CD4-positive, alpha-beta T cell treated with Interleukin-10 for 1 hour (primary cell): ENCODE measurements around the gene PKN1.
"Not testable (repeated sequence)": the region's sequence is repeated elsewhere in the genome, so short reads cannot be mapped to it uniquely, and the experiment has no call there.

Source experiments
- DNase-seq: peaks from one replicate; pipeline ENCODE4 v3.0.0-alpha.2; 2020

The PKN1 gene

DNA sequence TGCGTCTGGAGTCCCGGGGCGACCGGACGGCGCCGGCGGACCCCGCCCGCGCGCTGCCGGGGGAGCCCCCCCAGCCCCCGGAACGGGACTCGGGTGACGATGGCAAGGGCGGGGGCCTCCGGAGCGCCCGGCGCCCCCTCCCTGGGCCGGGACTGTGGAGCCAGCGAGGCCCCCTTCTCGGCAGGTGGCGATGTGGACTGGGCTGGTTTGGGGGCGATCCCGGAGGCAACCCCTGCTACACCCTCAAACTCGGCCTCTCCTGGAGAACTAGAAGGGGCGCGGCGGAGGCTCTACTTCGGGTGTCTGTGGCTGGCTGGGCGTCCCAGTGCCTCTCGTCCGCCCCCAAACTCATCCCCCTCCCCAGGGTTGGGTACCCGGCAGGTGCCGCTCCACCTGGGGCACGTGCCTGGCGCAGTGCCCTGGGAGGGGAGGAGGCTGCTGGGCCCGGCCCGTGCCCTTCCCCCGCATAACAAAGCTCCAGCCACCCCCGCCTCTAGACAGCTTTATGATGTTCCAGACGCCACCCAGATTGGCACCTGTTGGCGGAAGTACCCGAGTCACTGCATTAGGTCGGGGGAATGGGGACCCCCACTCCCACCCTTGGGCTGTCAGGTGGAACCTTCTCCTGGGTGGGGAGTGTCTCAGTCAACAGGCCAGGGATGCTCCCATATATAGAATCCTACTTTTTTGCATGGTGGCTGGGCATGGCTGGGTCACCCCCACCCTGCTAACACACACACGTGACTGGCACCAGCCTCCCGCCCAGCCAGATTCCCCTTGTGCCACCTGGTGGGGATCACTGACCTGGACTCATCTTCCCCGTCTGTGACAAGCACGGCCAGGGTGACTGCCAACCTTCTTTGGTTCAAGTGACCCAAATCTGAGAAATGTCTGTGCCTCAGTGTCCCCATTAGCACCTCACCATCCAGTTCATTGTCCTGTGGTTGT lies 722 bp downstream of the PKN1 start:
- DNase-seq = peak; percentile 60

DNA sequence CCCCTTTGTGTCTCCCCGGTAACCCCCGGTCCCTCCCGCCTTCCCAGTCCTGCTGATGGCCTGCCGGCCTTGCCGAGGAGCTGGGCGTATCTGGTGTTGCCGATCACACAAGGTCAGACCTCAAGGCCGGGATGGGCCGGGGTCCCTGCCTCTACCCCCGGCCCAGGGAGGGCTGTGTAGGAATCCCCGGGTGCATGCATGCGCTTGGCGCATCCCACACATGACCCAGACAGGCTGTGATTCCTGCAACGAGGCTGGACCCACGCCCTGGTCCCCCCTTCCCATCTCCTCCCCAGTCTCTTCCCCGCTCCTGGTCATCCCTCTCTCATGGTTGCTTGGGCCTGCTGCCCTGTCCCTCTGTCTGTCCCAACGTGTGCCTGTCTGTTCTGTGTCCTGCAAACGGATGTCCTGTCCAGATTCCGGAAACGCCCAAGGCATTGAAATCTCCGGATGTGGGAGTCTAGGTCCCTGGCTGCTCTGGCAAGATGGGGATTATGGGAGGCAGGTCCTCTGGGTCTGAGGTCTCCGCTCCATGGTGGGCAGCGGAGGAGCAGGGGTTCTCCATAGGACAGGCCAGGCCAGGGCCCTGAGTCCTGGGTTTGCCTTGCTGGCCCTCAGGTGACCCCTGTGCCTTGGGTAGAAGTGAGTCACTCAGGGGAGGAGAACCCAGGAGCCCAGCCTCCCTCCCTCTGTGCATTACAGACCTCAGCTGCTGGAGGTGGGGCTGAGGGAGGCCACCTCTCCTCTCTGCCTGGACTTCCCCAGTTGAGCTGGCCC lies 1.6 kb downstream of the PKN1 start:
- DNase-seq = peak; percentile 49

DNA sequence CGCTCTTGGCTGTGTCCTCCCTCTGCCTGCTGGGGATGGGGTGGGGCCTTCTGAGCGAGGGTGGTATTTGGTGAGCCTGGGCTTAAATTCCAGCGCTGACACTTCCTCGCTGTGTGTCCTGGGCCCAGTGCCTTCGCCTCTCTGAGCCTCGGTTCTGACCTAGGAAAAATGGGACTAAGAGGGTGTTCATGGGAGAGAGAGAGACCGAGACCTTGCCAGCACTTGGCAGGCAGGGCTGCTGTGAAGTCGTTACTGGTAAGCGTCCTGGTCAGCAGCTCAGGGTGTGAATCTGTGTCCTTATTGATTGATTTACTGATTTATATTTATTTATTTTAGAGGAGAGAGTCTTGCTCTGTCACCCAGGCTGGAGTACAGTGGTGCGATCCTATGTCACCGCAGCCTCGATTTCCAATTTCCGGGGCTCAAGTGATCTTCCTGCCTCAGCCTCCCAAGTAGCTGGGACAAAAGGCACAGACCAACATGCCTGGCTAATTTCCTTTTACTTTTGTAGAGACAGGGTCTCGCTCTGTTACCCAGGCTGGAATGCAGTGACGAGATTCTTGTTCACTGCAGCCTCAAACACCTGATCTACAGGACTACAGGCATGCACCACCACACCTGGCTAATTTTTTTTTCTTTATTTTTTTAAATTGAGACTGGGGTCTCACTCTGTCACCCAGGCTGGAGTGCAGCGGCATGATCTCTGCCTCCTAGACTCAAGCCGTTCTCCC lies 2.4 kb downstream of the PKN1 start:
- DNase-seq = no peak

DNA sequence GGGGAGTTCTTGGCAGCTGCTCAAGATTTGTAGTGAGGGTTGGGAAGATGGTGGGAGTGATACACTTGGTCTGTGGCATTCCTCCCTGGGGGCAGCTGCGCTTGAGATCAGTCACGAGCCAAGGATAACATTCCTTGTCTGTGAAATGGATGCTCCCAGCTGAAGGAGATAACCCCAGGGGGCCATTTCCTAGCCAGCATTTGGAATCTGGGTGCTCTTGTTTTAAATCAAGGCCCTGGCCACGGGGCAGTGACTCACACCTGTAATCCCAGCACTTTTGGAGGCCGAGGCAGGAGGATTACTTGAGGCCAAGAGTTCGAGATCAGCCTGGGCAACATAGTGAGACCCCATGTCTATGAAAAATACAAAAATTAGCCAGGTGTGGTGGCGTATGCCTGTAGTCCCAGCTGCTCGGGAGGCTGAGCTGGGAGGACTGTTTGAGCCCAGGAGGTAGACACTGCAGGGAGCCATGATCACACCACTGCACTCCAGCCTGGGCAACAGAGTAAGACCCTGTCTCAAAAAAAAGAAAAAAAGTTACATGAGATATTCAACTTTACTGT lies 4.6 kb downstream of the PKN1 start:
- no peak for DNase-seq

DNA sequence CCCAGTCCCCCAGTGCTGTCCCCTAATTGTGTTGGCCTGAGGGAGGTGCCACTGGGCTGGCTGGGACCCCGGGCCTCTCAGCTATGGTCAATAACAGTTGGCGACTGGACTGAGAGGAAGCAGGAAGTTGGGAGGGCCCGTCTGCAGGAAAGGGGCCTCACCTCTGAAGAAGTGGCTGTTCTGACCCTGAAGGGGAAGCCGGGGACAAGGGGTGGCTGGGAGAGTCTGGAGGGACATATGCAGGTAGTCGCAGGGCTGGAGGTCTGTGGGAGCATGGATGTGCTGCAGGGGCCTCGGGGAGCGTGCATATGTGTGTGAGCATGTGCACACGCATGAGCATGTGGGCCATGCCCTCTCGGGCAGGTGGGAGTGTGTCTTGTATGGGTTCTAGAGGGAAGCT lies 5.9 kb downstream of the PKN1 start:
- DNase-seq = no peak

DNA sequence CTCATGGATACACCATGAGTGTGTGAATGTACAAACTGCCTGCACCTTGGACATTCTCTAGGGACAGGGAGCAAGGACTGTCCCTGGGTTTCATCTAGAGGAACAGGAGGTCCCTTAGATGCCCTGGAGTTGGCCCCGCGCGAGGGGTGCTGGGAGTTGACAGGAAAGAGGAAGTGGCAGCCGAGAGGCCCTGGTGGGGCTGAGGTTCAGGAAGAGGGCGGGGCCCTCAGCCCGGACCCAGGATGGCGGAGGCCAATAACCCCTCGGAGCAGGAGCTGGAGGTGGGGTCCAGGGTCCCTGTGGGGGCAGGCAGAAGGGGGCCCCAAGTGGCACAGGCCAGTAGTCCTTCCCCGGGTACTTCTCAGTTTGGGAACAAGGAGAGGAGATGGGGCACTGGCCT lies 6.9 kb downstream of the PKN1 start:
- DNase-seq = peak; percentile 79

DNA sequence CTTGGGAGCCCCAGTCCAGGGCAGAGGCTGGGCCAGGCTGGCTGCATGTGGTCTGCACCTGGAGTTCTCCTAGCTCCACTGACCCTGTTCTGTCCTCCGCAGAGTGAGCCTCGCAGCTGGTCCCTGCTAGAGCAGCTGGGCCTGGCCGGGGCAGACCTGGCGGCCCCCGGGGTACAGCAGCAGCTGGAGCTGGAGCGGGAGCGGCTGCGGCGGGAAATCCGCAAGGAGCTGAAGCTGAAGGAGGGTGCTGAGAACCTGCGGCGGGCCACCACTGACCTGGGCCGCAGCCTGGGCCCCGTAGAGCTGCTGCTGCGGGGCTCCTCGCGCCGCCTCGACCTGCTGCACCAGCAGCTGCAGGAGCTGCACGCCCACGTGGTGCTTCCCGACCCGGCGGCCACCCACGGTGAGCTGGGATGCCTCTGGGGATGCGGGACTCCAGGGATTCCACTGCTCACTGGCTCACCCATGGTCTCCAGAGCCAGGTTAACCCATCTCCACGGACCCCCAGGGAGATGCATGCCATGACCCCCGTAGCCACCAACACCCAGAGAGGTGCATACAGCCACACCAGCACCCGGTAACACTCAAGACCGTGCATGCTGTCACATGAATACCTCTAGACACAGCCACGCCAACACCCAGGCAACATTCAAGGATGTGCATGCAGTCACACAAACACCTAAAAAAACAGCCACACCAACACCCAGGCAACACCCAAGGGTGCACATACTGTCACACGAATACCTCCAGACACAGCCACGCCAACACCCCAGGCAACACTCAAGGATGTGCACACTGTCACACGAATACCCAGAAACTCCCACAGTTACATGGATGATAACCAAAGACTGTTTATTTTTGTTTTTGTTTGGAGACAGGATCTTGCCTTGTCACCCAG lies 8.2 kb downstream of the PKN1 start:
- no peak for DNase-seq

DNA sequence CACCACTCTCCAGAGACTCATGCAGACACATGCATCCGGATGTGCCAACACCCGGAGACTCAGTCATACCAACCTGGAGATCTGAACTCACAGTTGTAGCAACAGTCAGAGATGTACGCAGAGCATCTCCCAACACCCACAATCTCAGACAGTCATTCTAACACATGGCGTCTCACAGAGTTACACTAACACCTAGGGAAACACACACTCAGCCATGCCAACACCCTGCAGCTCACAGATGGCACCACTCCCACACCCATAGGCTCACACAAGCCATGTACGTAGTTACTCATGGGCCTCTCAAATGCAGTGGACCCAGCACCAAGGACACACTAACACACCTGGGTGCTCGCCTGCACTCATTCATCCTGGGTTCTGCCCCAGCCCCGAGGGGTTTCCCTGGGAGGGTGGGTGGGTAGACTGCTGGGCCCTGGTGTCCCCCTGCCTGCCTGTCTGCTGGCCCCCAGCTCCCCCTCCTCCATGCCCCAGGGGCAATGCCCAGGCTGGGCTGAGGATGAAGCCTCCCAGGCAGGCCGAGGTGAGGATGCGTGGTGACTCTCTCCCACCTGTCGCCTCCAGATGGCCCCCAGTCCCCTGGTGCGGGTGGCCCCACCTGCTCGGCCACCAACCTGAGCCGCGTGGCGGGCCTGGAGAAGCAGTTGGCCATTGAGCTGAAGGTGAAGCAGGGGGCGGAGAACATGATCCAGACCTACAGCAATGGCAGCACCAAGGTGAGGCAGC lies 10.0 kb downstream of the PKN1 start:
- no peak for DNase-seq

DNA sequence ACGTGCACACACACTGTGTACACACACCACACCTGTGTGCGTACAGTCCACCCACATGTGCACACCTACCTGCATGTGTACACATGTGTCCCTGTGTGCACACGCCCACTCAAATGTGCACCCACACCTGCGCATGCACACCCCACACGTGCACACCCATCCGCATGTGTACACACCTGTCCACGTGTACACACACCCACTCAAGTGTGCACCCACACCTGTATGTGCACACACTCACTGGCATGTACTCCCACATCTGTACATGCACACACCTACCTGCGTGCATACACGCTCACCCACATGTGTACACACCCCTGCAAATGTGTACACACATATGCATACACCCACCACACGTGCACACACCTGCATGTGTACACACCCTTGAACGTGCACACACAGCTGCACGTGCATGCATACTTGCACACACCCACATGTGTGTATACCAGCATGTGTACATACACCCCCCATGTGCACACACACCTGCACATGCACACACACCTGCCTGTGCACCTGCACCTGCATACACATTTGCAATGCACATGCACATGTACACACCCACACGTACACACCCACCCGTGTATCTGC lies 10.6 kb downstream of the PKN1 start:
- no peak for DNase-seq

DNA sequence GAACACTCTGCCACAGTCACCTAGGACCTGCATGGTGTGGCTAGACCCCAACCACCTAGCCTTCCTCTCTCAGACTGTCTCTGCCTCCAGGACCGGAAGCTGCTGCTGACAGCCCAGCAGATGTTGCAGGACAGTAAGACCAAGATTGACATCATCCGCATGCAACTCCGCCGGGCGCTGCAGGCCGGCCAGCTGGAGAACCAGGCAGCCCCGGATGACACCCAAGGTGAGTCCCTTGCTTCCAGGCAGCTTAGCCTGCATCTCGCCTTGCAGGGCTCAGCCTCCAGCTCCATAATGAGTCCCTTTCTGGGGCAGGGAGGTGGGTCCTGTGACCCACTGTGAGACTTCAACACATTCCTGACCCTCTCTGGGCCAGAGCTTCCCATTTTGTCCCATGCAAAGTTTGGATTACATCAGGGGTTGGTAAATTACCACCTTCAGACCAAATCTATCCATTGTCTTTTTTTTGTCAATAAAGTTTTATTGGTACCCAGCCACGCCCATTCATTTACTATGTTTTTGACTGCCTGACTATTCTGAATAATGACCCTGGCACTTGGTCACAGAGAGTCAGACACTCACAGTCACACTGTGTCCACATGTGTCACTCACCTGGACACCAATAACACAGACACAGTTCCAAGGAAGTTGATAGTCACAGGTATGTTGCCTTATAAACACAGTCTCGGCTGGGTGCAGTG lies 13.4 kb downstream of the PKN1 start:
- DNase-seq = no peak

DNA sequence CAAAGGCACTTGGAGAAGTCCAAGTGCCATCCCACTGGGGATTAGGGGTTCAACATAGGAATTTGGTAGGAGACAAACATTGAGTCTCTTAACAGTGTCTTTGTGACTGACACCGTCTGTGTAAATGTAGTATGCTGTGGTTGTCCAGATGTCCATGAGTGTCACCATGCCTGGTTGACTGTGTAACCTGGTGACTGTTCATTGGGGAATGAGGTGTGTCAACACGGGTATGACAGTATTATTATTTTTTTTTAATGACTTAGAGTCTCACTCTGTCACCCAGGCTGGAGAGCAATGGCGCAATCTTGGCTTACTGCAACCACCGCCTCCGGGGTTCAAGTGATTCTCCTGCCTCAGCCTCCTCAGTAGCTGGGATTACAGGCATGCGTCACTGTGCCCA lies 16.2 kb downstream of the PKN1 start:
- DNase-seq = no peak

DNA sequence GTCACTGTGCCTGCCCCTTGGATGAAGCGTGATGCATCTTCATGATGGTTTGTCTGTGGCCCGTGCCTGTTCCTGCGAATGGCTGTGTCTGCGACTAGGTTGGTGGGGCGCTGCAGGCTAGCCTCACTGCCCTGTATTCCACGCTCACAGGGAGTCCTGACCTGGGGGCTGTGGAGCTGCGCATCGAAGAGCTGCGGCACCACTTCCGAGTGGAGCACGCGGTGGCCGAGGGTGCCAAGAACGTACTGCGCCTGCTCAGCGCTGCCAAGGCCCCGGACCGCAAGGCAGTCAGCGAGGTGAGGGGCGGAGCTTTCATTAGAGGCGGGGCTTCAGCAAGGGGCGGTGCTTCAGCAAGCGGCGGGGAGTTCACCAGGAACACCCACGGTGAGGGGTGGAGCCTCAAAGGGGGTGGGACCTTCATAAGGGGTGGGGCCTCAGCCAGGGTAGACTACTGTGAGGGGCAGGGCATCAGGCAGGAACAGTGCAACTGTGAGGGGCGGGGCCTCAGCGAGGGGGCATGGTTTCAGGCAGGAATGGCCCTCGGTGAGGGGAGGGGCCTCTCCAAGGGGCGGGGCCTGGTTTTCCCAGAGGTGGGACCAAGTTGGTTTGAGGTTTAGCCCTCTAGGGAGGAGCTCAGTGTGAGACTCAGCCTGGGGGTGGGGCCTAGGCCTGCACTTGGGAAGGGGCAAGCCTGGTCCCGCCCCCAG lies 17.2 kb downstream of the PKN1 start:
- peak; percentile 79 for DNase-seq

DNA sequence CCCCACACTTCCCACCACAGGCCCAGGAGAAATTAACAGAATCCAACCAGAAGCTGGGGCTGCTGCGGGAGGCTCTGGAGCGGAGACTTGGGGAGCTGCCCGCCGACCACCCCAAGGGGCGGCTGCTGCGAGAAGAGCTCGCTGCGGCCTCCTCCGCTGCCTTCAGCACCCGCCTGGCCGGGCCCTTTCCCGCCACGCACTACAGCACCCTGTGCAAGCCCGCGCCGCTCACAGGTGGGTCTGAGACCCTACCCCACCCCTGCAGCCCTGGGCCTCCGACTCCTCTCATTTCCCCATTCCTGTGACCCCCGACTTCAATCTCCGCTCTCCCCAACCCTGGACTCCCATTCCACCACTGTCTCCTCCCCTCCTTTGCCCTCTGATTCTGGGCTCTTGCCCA lies 17.8 kb downstream of the PKN1 start:
- no peak for DNase-seq

DNA sequence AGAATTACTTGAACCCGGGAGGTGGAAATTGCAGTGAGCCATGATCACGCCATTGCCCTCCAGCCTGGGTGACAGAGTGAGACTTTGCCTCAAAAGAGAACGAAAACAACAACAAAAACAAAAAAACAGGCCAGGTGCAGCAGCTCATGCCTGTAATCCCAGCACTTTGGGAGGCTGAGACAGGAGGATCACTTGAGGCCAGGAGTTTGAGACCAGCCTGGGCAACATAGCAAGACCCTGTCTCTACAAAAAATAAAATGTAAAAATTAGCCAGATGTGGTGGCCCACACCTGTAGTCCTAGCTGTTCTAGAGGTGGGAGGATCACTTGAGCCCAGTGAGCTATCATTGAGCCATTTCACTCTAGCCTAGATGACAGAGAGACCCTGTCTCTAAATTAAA lies 19.2 kb downstream of the PKN1 start:
- DNase-seq = not testable (repeated sequence)

DNA sequence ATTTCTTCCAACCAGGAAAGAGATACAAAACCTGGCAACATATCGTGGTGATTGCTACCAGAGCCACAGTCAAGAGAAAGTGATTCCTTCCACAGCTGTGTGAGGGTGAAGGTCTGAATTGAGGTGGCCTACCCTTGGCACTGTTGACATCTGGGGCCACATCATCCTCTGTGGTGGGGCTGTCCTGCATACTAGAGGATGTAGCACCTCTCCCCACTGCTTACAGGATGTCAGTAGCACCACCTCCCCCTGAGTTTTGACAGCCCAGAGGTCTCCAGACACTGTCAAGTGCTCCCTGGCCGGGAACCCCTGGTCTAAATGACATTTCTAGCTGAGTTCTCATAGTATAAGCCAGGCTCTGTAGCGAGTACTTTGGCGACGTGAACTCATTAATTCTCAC lies 26.6 kb downstream of the PKN1 start:
- peak; percentile 61 for DNase-seq

DNA sequence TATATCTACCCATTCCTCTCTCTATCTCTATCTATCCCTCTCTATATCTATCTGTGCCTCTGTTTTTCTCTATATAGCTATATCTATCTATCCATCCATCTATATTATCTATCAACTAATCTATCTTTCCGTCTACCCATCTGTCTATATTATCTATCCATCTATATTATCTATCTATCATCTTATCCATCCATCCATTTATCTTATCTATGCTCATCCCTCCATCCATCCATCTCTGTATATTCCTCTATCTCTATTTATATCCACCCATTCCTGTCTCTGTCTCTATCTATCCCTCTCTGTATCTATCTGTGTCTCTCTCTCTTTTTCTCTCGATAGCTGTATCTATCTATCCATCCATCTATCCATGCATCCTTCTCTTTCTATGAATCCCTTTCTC lies 27.8 kb downstream of the PKN1 start:
- DNase-seq = no peak

DNA sequence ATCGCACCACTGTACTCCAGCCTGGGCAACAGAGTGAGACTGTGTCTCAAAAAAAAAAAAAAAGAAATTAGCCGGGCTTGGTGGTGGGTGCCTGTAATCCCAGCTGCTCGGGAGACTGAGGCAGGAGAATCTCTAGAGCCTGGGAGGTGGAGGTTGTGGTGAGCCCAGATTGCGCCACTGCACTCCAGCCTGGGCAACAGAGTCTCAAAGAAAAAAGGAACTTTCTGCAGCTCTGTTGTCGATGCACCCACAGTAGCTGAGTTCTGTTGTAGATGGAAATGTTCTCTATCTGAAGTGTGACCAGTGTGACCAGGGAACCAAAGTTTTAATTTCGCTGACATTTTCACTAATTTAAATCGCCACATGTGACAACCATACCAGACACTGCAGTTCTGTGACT lies 29.3 kb downstream of the PKN1 start:
- not testable (repeated sequence) for DNase-seq

DNA sequence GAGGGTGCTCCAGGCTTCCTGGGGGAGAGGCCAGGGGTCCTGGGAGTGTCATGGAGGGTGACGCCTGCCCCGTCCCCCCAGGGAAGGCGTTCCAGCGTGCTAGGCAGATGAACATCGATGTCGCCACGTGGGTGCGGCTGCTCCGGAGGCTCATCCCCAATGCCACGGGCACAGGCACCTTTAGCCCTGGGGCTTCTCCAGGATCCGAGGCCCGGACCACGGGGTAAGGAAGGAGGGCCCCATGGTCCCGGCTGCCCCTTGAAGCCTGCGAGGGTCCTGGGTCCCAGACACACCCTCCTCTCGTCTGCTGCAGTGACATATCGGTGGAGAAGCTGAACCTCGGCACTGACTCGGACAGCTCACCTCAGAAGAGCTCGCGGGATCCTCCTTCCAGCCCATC lies 30.6 kb downstream of the PKN1 start:
- no peak for DNase-seq

DNA sequence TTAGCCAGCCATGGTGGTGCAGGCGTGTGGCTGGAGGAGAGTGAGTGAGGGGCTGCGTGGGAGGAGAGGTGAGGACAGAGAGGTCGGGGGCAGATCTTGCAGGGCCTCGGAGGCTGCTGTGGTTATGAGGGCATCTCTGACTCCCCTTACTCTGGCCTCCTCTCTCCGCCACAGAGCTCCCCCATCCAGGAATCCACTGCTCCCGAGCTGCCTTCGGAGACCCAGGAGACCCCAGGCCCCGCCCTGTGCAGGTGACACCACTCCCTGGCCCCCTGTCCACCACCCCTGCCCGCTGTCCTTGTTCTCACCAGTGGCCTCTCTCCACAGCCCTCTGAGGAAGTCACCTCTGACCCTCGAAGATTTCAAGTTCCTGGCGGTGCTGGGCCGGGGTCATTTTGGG lies 34.3 kb downstream of the PKN1 start:
- no peak for DNase-seq

DNA sequence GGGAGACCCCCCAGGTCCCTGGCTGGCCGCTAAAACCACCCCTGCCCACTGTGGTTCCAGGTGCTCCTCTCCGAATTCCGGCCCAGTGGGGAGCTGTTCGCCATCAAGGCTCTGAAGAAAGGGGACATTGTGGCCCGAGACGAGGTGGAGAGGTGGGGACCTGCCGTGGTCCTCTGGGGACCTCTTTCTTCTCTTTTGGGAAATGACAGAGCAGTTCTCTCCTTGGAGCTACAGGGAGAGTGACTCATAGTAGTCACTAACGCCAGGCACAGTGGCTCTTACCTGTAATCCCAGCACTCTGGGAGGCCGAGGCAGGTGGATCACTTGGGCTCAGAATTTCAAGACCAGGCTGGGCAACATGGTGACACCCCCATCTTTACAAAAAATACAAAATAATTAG lies 34.7 kb downstream of the PKN1 start:
- DNase-seq = no peak
